Measurements from ENCODE around the gene NUP133.

NUP133 gene

DNA sequence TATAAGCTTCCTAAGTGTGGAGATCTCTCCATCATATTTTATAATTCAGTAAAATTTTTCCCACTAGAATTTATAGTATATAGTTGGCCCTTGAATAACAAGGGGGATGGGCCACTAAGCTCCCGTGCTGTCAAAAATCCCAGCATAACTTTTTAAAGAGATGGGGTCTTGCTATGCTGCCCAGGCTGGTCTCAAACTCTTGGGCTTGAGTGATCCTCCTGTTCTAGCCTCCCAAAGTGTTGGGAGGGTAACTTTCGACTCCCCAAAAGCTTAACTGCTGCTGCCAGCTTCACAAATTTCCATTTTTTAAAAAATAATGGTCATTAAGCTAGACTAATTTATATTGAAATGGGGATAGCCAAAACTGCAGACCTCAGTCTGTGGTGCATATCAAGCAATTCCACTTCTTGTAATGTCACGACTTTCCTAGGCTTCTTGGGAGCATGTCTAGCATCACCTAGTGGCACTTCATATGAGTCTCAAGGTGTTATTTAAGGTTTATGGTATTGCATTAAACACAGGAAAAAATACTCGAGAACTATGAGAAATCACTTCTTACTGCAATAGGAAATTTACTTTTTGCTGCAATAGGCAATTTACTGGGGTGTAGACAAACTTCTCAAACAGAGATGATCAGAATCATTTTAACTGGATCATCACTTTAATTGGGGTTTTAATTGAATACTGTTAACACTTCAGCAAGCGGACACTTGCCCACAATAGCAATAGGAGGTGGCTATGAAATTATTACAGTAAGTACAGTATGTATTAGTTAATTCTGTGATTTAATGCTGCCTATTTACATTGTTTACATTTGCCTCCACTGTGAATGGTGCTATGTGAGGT lies 55.0 kb downstream of the NUP133 start:
- DNase-seq (ENCODE audit: low spot score) = no peak

GRCh38 chr1:229448845-229449244 lies 59.3 kb downstream of the NUP133 start:
- DNase-seq (ENCODE audit: low spot score) = no peak

- DNase-seq (ENCODE audit: low spot score) = no peak
Observed at GRCh38 chr1:229448354-229448753, 59.8 kb downstream of the NUP133 start.

DNA sequence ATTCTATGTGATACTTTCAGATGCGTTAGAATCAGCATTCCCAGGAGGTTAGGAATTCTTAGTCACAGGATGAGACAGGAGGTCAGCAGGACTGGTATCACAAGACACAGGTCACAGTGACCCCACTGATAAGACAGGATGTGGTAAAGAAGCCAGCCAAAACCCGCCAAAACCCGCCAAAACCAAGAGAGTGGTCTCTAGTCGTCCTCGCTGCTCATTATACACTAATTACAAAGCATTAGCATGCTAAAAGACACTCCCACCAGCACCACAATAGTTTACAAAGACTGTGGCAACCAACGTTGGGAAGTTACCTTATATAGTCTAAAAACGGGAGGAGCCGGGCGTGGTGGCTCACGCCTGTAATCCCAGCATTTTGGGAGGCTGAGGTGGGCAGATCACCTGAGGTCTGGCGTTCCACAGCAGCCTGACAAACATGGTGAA lies 60.3 kb downstream of the NUP133 start:
- DNase-seq (ENCODE audit: low spot score) = no peak

- no peak for DNase-seq (ENCODE audit: low spot score)
Observed at GRCh38 chr1:229445828-229446227, 62.3 kb downstream of the NUP133 start.

- DNase-seq (ENCODE audit: low spot score) = no peak
Observed at GRCh38 chr1:229440851-229441537, 67.1 kb downstream of the NUP133 start.

GRCh38 chr1:229438021-229438420 lies 70.1 kb downstream of the NUP133 start:
- DNase-seq (ENCODE audit: low spot score) = no peak

- DNase-seq (ENCODE audit: low spot score) = no peak
Observed at GRCh38 chr1:229437443-229437842, 70.7 kb downstream of the NUP133 start.

- DNase-seq (ENCODE audit: low spot score) = no peak
Observed at GRCh38 chr1:229436201-229436600, 71.9 kb downstream of the NUP133 start.

- no peak for DNase-seq (ENCODE audit: low spot score)
Observed at GRCh38 chr1:229434641-229435051, 73.5 kb downstream of the NUP133 start.

DNA sequence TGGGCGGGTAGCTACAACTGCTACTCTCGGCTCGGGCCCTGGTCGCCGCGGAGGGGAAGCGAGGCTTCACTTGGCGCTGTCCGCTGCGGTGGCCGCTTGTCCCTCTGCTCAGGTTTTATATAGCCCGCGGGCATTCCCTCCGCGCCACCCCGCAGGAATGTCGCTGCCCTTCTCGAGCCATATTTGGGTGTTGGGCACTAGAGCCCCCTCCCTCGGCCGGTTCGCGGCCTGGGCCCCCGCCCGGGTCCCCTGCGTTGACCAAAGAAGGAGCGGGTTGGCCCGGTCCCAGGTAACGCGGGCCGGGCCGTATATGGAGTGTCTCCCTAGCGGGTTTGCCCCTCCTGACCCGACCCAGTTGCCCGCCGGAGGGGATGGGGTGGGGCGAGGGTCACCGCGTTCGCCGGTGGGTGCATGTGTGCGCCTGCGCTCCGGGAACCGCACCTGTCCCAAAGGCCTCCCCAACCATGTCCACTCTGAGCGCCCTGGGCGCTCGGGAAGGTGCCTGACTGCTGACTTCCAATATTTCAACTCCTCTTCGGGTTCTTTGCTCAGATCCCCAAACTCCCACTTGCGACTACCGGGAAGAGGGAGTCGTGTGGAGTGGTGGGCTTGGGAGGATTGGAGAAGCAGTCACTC lies 74.0 kb downstream of the NUP133 start, which contains the start of gene ACTA1:
TSS of gene ACTA1 (minus strand) at position 90 of the 636 bp plus-strand sequence. CDS start 979 bp downstream, outside the sequence.
- no peak for DNase-seq (ENCODE audit: low spot score)

DNA sequence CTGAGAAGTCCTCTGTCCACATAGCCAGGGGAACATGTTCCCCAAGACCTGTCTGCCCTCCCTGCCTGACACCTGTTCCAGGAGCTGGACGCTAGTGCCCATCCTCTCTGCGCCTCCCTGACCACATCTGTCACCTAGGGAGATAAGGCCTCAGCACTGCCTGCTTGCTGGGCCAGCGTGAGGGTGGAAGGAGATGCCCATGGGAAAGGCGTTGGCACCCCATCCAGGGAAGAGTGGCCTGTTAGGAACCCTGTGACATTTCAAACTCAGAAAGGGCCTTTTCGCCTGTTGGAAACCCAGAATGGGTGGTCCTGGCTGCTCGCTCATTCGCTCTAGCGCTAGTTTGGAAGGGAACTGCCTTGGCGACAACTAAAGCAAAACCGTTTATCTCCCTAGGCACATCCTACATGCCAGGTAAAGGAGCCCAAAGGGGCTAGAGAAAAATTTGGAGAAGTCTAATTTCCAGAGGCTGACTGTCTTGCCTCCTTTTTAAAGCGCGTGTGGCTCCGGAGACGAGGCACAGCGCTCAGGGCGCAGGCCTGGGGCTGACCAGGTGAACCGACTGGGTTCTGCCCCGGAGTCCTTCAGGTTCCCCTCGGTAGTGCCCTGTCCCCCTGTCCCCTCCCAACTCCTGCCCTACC lies 74.7 kb downstream of the NUP133 start:
- DNase-seq (ENCODE audit: low spot score) = no peak

GRCh38 chr1:229432905-229433304 lies 75.2 kb downstream of the NUP133 start:
- DNase-seq (ENCODE audit: low spot score) = no peak

GRCh38 chr1:229432116-229432461 lies 76.1 kb downstream of the NUP133 start:
- no peak for DNase-seq (ENCODE audit: low spot score)

DNA sequence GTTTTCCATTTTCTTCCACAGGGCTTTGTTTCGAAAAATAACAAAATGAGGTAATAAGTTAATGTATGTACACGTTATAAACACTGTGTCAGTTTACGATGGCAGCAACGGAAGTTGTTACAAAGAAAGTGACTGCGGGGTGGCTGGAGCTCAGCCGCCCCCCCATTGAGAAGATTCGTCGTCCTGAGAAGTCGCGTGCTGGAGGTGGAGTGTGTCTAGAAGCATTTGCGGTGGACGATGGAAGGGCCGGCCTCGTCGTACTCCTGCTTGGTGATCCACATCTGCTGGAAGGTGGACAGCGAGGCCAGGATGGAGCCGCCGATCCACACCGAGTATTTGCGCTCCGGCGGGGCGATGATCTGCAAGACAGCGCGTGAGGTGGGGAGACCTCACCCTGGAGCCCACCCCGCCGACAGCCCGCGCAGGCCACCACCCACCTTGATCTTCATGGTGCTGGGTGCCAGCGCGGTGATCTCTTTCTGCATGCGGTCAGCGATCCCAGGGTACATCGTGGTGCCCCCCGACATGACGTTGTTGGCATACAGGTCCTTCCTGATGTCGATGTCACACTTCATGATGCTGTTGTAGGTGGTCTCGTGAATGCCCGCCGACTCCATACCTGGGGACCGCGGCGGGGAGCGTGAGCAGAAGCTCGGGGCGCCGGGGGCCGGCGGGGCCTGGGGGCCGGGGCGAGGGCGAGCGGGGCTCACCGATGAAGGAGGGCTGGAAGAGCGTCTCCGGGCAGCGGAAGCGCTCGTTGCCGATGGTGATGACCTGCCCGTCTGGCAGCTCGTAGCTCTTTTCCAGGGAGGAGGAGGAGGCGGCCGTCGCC lies 76.6 kb downstream of the NUP133 start:
- no peak for DNase-seq (ENCODE audit: low spot score)

DNA sequence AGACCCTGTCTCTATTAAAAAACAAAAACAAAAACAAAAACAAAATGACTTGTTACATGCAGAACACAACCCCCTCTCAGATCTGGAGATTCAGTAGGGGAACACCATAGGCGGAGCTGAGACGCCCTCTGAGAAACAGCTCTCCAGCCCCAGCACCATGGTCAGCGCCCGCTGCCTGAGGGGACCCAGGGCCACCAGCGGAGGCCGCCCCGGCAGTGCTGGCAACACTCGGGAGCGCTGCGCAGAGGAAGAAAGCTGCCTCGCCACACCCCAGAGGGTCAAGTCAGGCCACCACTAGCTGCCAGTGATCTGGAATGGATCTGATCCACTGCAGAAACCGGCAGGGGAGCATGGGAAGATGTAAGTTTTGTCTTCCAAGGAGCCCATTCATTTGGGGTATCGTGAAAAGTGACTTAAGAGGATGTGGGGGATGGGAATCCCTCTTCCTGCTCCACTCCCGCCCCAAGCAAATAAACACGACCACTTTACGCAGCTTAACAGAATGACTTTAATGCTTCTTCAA lies 77.3 kb downstream of the NUP133 start:
- DNase-seq (ENCODE audit: low spot score) = no peak

GRCh38 chr1:229428256-229428655 lies 79.9 kb downstream of the NUP133 start:
- no peak for DNase-seq (ENCODE audit: low spot score)

DNA sequence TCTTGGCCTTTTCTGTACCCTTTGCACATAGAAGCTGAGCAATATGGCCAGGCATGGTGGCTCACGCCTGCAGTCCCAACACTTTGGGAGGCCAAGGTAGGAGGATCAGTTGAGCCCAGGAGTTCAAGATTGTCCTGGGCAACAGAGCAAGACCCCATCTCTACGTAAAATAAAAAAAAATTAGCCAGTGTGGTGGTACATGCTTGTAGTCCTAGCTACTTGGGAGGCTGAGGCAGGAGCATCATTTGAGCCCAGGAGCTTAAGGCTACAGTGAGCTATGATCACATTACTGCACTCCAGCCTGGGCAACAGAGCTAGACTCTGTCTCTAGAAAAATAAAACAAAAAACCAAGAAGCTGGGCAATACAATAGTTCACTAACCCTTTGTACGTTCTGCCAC lies 80.6 kb downstream of the NUP133 start:
- no peak for DNase-seq (ENCODE audit: low spot score)

- no peak for DNase-seq (ENCODE audit: low spot score)
Observed at GRCh38 chr1:229425564-229426159, 82.5 kb downstream of the NUP133 start.

DNA sequence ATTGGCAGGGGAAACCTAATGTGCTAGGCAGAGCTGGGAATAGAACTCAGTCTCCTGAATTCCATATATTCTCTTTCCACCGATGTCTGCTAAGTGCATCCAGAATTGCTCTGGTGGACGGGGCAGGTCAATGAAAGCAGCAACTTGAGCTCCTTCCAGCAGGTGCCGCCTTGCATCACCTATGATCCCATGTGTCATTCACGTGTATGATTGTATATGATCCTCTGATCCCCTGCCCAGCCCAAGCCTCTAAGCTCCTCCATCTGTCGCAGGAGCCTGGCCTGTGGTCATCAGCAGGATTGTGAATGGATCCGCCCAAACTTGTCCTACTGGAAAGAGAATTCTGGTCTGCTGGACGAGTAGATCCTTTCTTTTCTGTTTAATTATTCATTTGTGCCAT lies 87.4 kb downstream of the NUP133 start:
- DNase-seq (ENCODE audit: low spot score) = no peak

DNA sequence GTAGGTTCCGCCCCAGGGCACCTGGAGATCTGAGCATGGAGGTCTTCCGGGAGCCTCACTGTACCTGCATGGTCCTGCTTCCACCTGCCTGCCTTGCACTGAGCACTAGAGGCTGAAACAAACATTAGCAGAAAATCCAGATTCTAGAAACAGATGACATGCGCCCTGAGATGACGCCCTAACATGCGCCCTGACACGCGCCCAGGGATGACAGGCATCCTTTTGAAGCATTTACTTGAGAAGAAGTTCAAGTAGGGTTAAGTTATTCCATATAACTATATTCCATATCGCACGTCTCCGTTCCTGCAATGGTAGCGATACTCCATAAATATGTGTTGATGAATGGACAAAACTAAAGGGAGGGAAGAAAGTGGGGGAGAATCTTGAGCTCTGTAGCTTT lies 87.9 kb downstream of the NUP133 start:
- DNase-seq (ENCODE audit: low spot score) = no peak
